ENCODE measurements around the gene CREB3L2.
A peak's percentile ranks its signal among the peaks of the same experiment; 100 is the strongest.

The CREB3L2 gene

DNA sequence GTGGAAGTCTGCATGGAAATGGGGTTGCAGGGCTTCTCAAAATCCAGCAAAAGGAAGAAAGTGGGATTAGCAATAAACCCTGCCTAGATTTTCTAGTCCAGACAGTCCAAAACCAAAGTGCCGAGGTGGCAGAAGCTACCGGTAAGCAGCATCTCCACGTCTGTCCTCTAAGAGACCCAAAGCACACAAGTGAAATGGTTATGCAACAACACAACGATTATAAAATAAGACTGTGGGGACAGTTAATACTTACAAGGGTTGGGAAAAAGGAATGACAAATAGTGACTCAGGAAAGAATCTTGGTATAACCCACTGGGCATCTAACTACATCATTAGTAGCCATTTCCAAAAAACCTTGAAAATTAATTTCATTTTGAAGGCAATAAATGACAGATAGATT lies 24.7 kb downstream of the CREB3L2 start:
- POLR2A ChIA-PET, result no interaction called here
- H3K27ac ChIP-seq (ENCODE audit: extremely low read depth, low read depth, low read length), result no peak overlapping the region

DNA sequence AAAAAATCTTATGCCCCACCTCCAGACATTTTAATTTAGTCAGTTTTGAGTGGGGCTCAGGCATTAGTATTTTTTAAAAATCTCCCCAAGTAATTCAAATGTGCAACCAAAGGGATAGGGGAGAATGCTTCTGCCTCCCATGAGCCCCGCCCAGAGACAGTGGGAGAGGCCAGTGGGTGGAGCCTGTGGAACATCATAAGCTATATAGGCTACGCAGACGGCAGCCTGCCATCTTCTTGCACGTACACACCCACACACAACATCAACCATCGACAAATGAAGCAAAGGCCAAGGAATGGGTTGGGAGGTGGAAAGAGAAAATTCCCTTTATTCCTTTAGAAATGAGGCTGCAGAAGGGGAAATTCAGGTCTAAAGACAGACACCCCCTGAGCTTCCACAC lies 25.2 kb downstream of the CREB3L2 start:
- CTCF ChIA-PET, result no interaction called here
- no peak overlapping the region for H3K27ac ChIP-seq (ENCODE audit: extremely low read depth, low read depth, low read length)

More for the DNA sequence above, 24.7 kb downstream of the CREB3L2 start:
- no peak for TF ChIP-seq ZNF155 (tag by site-specific recombination; IDR thresholded peaks at IDR 0.05)
- TF ChIP-seq ZNF621 (tag by site-specific recombination; IDR thresholded peaks at IDR 0.05), result no peak
- TF ChIP-seq ZNF302 (tag by site-specific recombination; IDR thresholded peaks at IDR 0.05; ENCODE audit: low read depth), result no peak
- no peak for TF ChIP-seq ZBTB7A (tag by site-specific recombination; IDR thresholded peaks at IDR 0.05; ENCODE audit: low read depth)
- TF ChIP-seq ZNF140 (tag by site-specific recombination; IDR thresholded peaks at IDR 0.05), result no peak
- TF ChIP-seq, protein P1, sequence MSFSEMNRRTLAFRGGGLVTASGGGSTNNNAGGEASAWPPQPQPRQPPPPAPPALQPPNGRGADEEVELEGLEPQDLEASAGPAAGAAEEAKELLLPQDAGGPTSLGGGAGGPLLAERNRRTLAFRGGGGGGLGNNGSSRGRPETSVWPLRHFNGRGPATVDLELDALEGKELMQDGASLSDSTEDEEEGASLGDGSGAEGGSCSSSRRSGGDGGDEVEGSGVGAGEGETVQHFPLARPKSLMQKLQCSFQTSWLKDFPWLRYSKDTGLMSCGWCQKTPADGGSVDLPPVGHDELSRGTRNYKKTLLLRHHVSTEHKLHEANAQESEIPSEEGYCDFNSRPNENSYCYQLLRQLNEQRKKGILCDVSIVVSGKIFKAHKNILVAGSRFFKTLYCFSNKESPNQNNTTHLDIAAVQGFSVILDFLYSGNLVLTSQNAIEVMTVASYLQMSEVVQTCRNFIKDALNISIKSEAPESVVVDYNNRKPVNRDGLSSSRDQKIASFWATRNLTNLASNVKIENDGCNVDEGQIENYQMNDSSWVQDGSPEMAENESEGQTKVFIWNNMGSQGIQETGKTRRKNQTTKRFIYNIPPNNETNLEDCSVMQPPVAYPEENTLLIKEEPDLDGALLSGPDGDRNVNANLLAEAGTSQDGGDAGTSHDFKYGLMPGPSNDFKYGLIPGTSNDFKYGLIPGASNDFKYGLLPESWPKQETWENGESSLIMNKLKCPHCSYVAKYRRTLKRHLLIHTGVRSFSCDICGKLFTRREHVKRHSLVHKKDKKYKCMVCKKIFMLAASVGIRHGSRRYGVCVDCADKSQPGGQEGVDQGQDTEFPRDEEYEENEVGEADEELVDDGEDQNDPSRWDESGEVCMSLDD (tag by site-specific recombination; IDR thresholded peaks at IDR 0.05), result no peak
- TF ChIP-seq SCRT2 (tag by site-specific recombination; IDR thresholded peaks at IDR 0.05), result no peak
- TF ChIP-seq SP7 (tag by site-specific recombination; IDR thresholded peaks at IDR 0.05), result no peak
- TF ChIP-seq ZNF114 (tag by site-specific recombination; IDR thresholded peaks at IDR 0.05), result no peak
- TF ChIP-seq TRIM28 (IDR thresholded peaks at IDR 0.05; ENCODE audit: borderline replicate concordance, low read length), result no peak
- no peak for TF ChIP-seq ZNF311 (tag by site-specific recombination; IDR thresholded peaks at IDR 0.05; ENCODE audit: borderline replicate concordance)
- TF ChIP-seq ZXDB (tag by site-specific recombination; IDR thresholded peaks at IDR 0.05), result no peak
- TF ChIP-seq, protein P2, sequence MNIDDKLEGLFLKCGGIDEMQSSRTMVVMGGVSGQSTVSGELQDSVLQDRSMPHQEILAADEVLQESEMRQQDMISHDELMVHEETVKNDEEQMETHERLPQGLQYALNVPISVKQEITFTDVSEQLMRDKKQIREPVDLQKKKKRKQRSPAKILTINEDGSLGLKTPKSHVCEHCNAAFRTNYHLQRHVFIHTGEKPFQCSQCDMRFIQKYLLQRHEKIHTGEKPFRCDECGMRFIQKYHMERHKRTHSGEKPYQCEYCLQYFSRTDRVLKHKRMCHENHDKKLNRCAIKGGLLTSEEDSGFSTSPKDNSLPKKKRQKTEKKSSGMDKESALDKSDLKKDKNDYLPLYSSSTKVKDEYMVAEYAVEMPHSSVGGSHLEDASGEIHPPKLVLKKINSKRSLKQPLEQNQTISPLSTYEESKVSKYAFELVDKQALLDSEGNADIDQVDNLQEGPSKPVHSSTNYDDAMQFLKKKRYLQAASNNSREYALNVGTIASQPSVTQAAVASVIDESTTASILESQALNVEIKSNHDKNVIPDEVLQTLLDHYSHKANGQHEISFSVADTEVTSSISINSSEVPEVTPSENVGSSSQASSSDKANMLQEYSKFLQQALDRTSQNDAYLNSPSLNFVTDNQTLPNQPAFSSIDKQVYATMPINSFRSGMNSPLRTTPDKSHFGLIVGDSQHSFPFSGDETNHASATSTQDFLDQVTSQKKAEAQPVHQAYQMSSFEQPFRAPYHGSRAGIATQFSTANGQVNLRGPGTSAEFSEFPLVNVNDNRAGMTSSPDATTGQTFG (tag by site-specific recombination; IDR thresholded peaks at IDR 0.05; ENCODE audit: borderline replicate concordance), result no peak
- no peak for TF ChIP-seq IKZF3 (tag by site-specific recombination; IDR thresholded peaks at IDR 0.05)
- TF ChIP-seq ZBTB21 (tag by site-specific recombination; IDR thresholded peaks at IDR 0.05), result no peak
- no peak for TF ChIP-seq ZNF76 (tag by site-specific recombination; IDR thresholded peaks at IDR 0.05; ENCODE audit: borderline replicate concordance, low read depth)
- TF ChIP-seq, protein P3, sequence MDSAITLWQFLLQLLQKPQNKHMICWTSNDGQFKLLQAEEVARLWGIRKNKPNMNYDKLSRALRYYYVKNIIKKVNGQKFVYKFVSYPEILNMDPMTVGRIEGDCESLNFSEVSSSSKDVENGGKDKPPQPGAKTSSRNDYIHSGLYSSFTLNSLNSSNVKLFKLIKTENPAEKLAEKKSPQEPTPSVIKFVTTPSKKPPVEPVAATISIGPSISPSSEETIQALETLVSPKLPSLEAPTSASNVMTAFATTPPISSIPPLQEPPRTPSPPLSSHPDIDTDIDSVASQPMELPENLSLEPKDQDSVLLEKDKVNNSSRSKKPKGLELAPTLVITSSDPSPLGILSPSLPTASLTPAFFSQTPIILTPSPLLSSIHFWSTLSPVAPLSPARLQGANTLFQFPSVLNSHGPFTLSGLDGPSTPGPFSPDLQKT (IDR thresholded peaks at IDR 0.05; ENCODE audit: borderline replicate concordance, low read depth, low read length), result no peak
- H3K4me1 ChIP-seq (ENCODE audit: control insufficient read depth, insufficient read depth, low read length), result no peaks in the 10 kb centered on the region
- no peaks in the 10 kb centered on the region for H3K9me3 ChIP-seq (ENCODE audit: control insufficient read depth, insufficient read depth, low read depth, low read length)
- H3K36me3 ChIP-seq (ENCODE audit: control insufficient read depth in 2 of 2, insufficient read depth in 1 of 2, low read length in 2 of 2), result no peaks in the 10 kb centered on the region
- H3K4me3 ChIP-seq (ENCODE audit: low read depth, low read length), result no peak overlapping the region
- CTCF ChIA-PET, result no interaction called here

More for the DNA sequence above, 25.2 kb downstream of the CREB3L2 start:
- no peaks in the 10 kb centered on the region for H3K36me3 ChIP-seq (ENCODE audit: control insufficient read depth in 2 of 2, insufficient read depth in 1 of 2, low read length in 2 of 2)
- no peak overlapping the region for H3K4me3 ChIP-seq (ENCODE audit: low read depth, low read length)
- POLR2A ChIA-PET, result no interaction called here
- H3K4me1 ChIP-seq (ENCODE audit: control insufficient read depth, insufficient read depth, low read length), result no peaks in the 10 kb centered on the region
- no peaks in the 10 kb centered on the region for H3K9me3 ChIP-seq (ENCODE audit: control insufficient read depth, insufficient read depth, low read depth, low read length)
- TF ChIP-seq ZFHX2 (tag by site-specific recombination; conservative IDR thresholded peaks at IDR 0.05), result 0 out of 2 replicates have a peak, but pooled peaks have one; percentile 8
- TF ChIP-seq ZNF747 (tag by site-specific recombination; IDR thresholded peaks at IDR 0.05), result no peak
- TF ChIP-seq OVOL3 (tag by site-specific recombination; IDR thresholded peaks at IDR 0.05), result no peak
- no peak for TF ChIP-seq ZNF596 (tag by site-specific recombination; IDR thresholded peaks at IDR 0.05)
- no peak for TF ChIP-seq ZBTB17 (tag by site-specific recombination; IDR thresholded peaks at IDR 0.05)
